Upper lobe of right lung (tissue), 1 donor: ENCODE measurements around the gene MIXL1. TPM values are rescaled to one million over a fixed set of nuclear protein-coding genes. Genes with fewer than 3 reads are reported as not detected.

ENCODE experiments used
- ATAC-seq: fragments of 200-7000 bp; cut with Tn5 transposase; one replicate; pipeline ENCODE4 v1.9.1; 2020; ENCODE audit warnings: mild to moderate bottlenecking, moderate library complexity
- DNase-seq: peaks from one replicate; pipeline ENCODE4 v3.0.0-alpha.2; 2020
- H3K27ac ChIP-seq: fragments of 200-600 bp; one replicate; pipeline ENCODE4 v1.8.0; 2022
- H3K27me3 ChIP-seq: fragments of 200-600 bp; one replicate; pipeline ENCODE4 v1.8.0; 2022; ENCODE audit warnings: mild to moderate bottlenecking
- H3K36me3 ChIP-seq: fragments of 200-600 bp; one replicate; pipeline ENCODE4 v1.8.0; 2022
- H3K4me1 ChIP-seq: fragments of 200-600 bp; one replicate; pipeline ENCODE4 v1.8.0; 2022
- H3K4me3 ChIP-seq: fragments of 200-600 bp; one replicate; pipeline ENCODE4 v1.8.0; 2022; ENCODE audit warnings: mild to moderate bottlenecking
- H3K9me3 ChIP-seq: fragments of 200-600 bp; one replicate; pipeline ENCODE4 v1.8.0; 2022
- intact Hi-C: fragments of 100-400 bp; cut with DNase I; formaldehyde crosslinking; loops from one replicate; pipeline ENCODE4 v1.11.0; 2022
- total RNA-seq: library from RNA; stranded (reverse); fragmentation: NEBNext Ultra II Directional; extraction: Animal tissue kit (Norgen Biotek cat#: 25700); gene quantifications from one replicate; pipeline ENCODE4 v1.2.1, GENCODE V29; 2021
- TF ChIP-seq, protein P1 (sequence below): fragments of 200-600 bp; IDR thresholded peaks from one replicate; pipeline ENCODE4 v1.8.0; 2022; ENCODE audit warnings: antibody characterized with exemption
- donor health status: DM: no; HTN: yes; CAD: no; lungs with severe emphysema.

Gene MIXL1
- total RNA-seq, 1 donor from 2014 or later: not detected

DNA sequence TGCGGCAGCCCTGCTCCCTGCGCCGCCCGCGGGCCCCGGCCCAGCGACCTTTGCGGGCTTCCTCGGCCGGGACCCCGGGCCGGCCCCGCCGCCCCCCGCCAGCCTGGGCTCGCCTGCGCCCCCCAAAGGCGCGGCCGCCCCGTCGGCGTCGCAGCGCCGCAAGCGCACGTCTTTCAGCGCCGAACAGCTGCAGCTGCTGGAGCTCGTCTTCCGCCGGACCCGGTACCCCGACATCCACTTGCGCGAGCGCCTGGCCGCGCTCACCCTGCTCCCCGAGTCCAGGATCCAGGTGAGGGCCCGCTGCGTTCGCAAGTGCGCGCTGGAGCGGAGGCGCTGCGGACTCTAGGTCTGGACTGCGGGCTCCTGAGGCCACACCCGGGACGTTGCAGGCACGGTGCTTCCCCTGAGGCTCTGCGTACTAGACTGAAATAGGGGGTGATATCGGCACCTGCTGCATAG is 351 bp downstream of the MIXL1 start:
- H3K36me3 ChIP-seq: no peaks in the 10 kb centered on the region
- H3K4me1 ChIP-seq: peaks cover 7% of the 10 kb centered on the region
- H3K4me3 ChIP-seq: peak overlapping the region; percentile 49
- DNase-seq (peak; percentile 69), ATAC-seq (peak; percentile 51)
- intact Hi-C loops: no loop called here
- H3K27ac ChIP-seq: no peak overlapping the region
- no peaks in the 10 kb centered on the region for H3K9me3 ChIP-seq
- peaks cover 19% of the 10 kb centered on the region for H3K27me3 ChIP-seq
- TF ChIP-seq, protein P1, sequence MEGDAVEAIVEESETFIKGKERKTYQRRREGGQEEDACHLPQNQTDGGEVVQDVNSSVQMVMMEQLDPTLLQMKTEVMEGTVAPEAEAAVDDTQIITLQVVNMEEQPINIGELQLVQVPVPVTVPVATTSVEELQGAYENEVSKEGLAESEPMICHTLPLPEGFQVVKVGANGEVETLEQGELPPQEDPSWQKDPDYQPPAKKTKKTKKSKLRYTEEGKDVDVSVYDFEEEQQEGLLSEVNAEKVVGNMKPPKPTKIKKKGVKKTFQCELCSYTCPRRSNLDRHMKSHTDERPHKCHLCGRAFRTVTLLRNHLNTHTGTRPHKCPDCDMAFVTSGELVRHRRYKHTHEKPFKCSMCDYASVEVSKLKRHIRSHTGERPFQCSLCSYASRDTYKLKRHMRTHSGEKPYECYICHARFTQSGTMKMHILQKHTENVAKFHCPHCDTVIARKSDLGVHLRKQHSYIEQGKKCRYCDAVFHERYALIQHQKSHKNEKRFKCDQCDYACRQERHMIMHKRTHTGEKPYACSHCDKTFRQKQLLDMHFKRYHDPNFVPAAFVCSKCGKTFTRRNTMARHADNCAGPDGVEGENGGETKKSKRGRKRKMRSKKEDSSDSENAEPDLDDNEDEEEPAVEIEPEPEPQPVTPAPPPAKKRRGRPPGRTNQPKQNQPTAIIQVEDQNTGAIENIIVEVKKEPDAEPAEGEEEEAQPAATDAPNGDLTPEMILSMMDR: no peak

DNA sequence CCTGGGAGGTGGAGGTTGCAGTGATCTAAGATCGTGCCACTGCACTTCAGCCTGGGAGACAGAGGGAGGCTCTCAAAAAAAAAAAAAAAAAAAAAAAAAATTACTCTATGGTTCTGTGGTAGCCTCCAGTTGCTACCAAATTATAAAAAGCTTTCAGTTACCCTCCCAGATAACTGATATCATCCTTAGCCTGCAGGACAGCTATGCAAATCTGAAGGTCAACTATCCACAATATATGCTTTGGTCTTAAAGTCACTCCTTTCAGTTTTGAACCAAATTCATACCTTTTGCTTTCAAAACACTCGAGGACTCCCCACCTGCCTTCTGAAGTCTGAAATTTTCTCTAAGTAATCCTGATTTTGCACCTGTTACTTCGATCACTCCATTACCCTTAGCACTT is 3.1 kb downstream of the MIXL1 start:
- Histone ChIP-seq H3K27ac (no peak overlapping the region), H3K4me1 (peaks cover 7% of the 10 kb centered on the region), H3K9me3 (no peaks in the 10 kb centered on the region), H3K27me3 (peaks cover 19% of the 10 kb centered on the region), H3K4me3 (no peak overlapping the region), H3K36me3 (no peaks in the 10 kb centered on the region)
- intact Hi-C loops: no loop called here
- TF ChIP-seq, protein P1: no peak
- no peak for ATAC-seq
- no peak for DNase-seq

DNA sequence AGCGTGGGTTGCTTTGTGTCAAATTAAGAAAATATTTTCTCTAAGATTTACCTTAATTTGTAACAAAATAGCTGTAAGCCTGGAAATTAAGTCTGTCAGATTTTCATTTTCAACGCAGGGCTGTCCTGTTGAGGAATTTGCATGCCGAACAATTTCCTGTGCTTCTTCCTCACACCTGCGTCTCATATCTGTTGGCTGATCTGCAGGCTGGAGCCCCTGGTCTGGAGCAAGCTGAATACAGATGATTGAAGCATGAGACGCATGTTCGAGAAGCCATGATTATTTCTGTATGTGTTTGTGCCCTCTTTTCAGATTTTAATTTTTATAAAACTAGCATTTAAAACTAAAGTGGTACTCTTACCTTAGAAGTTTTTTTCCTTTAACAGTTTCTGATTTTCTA is 9.8 kb downstream of the MIXL1 start:
- ATAC-seq: no peak
- H3K36me3 ChIP-seq: no peaks in the 10 kb centered on the region
- no peak overlapping the region for H3K4me3 ChIP-seq
- TF ChIP-seq, protein P1: no peak
- no peaks in the 10 kb centered on the region for H3K4me1 ChIP-seq
- intact Hi-C loops: no loop called here
- no peaks in the 10 kb centered on the region for H3K27me3 ChIP-seq
- H3K27ac ChIP-seq: no peak overlapping the region
- DNase-seq: no peak
- no peaks in the 10 kb centered on the region for H3K9me3 ChIP-seq

DNA sequence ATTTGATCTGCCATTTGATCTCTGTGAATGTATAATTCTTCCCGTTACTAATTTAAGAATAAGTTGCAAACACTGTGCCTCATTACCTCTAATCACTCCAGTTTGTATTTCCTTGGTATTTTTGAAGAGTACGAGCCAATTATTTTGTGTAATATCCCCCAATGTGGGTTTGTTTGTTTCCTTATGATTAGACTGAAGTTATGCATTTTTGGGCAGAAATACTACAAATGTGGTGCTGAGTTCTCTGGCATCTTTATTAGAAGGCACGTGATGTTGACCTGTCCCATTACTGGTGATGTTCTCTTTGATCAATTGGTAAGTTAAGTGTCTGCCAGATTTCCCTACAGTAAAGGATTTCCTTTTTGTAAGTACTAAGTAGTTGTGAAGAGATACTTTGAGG is 10.3 kb downstream of the MIXL1 start:
- no peaks in the 10 kb centered on the region for H3K9me3 ChIP-seq

DNA sequence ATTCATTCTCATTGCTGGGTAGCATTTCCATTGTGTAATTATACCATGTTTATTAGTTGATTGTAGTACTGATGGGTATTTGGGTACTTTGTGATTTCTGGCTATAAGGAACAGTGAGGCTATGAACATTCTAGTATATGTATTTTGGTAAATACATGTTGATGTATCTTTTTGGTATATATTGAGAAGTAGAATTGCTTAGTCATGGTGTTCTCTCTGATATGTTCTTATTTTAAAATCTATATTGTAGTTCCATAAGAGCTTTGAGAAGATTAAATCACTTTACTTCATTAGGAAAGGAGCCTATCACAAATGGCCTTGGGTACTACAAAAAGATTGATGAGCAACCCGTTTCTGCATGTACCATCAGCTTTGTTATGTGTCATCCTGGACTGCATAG is 13.4 kb downstream of the MIXL1 start:
- Histone ChIP-seq H3K27me3 (no peaks in the 10 kb centered on the region), H3K36me3 (no peaks in the 10 kb centered on the region), H3K9me3 (no peaks in the 10 kb centered on the region), H3K4me3 (no peak overlapping the region), H3K4me1 (no peaks in the 10 kb centered on the region), H3K27ac (no peak overlapping the region)
- TF ChIP-seq, protein P1: no peak
- intact Hi-C loops: no loop called here
- no peak for ATAC-seq
- DNase-seq: no peak

More for the DNA sequence above, 10.3 kb downstream of the MIXL1 start:
- no peak for DNase-seq
- no peak overlapping the region for H3K27ac ChIP-seq
- H3K4me1 ChIP-seq: no peaks in the 10 kb centered on the region
- H3K4me3 ChIP-seq: no peak overlapping the region
- no peaks in the 10 kb centered on the region for H3K36me3 ChIP-seq
- TF ChIP-seq, protein P1: no peak
- no peak for ATAC-seq
- intact Hi-C loops: no loop called here
- H3K27me3 ChIP-seq: no peaks in the 10 kb centered on the region

DNA sequence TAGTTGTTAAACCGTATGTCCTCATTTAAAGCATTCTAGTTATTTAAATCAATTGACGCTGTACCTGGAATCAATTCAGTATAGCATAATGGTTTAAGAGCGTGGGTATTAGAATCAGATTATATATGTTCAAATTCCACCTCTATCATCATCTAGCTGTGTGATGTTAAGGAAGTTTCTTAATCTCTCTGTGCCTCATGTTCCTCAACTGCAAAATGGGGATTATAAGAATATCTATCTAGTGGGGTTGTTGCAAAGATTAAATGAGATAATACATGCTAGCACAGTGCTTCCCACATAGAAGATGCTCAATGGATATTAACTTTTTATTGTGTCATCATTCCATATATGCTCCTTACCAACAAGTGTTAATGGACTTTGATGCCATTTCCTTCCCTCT is 16.0 kb downstream of the MIXL1 start:
- intact Hi-C loops: no loop called here
- DNase-seq (no peak), ATAC-seq (no peak)
- TF ChIP-seq, protein P1: no peak
- H3K36me3 ChIP-seq: no peaks in the 10 kb centered on the region
- H3K4me1 ChIP-seq: no peaks in the 10 kb centered on the region
- H3K27ac ChIP-seq: no peak overlapping the region
- no peaks in the 10 kb centered on the region for H3K9me3 ChIP-seq
- no peaks in the 10 kb centered on the region for H3K27me3 ChIP-seq
- H3K4me3 ChIP-seq: no peak overlapping the region
